Stimulated activated CD4-positive, alpha-beta T cell treated with anti-CD3 and anti-CD28 coated beads, TNF-alpha, amount 100 ng/mL, for 1 hour (primary cell): Measurements from ENCODE around the gene TENM4.
"Not testable (repeated sequence)": the region's sequence is repeated elsewhere in the genome, so short reads cannot be mapped to it uniquely, and the experiment has no call there.

ENCODE experiments used
- DNase-seq, 3 donors: peaks; one replicate each; pipeline ENCODE4 v3.0.0-alpha.2; 2020; ENCODE audit warnings: low read depth in 3 of 3, low spot score in 1 of 3

The TENM4 gene

DNA sequence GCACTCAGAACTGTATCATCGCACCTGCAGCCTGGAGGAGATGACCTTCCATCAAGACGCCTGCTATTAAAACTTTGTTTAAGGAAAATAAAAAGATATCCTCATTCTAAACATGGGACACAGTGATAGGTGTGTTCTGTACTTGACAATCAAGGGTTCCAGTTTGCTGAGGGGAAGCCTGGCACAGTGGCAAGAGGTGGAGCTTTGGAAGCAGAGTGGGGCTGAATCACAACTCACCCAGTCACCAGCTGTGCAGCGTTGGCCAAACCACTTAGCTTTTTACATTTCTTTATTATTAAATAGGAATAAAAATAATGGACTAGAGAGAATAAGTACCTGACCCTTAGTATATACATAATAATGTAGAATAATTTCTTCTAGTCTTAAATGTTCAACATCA lies 220.7 kb downstream of the TENM4 start:
- no peak for DNase-seq

- DNase-seq, result no peak
Measured at GRCh38 chr11:79219186-79220045, 221.4 kb downstream of the TENM4 start.

- no peak for DNase-seq
Measured at GRCh38 chr11:79212741-79213190, 228.1 kb downstream of the TENM4 start.

DNA sequence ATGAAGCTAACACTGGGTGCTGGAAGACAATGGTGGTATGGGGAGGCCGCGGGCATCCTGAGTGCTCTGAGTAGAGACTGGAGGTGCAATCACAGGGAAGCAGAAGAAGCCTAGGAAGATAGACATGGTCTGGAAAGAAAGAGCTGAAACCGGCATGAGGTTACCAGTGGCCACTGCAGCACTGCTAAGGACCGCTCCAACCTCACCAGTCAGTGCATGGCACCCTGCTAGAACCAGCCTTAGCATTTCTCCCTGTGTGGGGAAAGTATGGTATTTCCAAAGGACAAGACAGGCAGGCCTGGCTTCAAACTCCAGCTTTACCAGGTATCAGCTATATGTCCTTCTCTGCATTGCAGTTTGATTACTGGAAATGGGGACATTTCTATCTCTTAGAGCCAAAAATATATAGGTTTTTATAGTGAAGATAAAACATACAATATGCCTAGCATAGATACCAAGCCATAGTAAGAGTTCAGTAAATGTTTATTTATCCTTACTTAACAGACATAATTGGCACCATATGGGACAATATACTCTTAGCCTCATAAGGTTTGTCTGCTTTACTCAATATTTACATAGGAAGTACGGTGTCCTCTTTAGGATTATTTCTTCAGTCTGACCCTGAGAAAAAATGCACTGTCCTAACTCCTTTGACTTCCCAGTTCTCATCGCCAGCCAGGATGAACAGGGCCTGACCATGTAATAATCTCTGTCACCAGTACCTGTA lies 231.1 kb downstream of the TENM4 start:
- no peak for DNase-seq

DNA sequence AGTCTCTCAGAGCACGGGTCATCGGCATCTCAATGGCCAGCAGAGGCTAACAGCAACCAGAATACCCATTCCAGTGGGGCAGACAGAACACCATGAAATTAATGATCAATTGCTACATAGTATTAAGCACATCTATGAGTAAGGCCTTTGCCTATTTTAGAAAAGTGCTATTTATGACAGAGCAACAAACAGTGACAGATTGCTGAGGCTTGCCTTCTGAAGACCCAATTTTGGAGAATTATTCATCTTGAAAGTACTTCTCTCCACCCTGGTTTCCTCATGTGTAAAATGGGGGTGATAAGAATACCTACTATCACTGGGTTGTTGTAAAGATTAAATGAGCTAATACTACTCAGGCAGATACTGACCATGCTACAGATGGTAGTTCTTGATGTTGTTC lies 232.7 kb downstream of the TENM4 start:
- no peak for DNase-seq

GRCh38 chr11:79206951-79207350 lies 233.9 kb downstream of the TENM4 start:
- DNase-seq, result no peak

DNA sequence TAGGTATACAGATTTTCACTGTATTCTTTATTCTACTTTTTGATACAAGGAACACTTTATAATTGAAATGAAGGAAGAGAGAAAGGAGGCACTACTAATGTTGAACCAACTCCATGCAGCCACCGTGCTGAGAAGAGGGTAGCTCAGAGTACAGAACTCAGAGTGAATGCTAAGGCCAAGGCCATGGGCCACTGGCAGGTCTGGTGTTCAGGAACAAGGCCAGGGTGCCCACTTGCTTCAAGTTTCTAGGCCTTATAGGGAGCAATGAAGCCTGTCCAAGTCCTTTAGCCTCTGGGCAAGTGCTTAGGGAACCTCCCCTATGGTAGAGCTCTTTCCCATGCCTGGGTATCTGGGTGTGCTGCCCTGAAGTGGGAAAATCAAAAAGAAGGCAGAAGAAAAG lies 235.0 kb downstream of the TENM4 start:
- no peak for DNase-seq

GRCh38 chr11:79201677-79202347 lies 239.0 kb downstream of the TENM4 start:
- no peak for DNase-seq

DNA sequence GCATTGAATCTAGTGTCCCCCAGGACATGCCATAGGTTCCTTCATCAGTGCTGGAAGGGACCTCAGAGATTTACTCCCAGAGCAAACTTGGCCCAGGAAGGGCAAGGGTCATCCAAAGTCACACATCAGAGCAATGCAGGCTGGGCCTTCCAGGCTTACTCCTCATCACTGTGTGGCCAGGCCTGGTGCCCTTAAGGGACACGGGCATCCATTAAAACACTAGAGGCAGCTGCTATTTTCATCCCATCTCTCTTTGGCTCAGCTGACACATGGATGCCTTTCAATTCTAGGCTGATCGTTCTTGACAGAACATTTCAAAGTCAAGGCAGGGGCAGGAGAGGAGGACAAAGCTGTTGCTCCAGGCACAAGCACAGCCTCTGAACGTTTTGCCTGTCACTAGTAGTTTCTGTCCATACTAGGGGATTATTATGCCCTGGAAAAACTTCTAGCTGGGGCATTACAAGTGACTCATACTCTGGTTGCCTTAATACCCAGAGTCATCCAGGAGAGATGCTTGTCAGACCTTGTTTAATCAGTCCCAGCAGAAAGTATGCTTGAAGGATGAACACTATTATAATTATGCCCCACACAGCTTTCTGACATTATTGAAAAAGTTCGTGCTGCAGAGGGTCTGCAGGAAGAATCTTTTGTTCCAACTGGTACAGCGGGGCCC lies 240.3 kb downstream of the TENM4 start:
- DNase-seq, result no peak

- DNase-seq, result no peak
Measured at GRCh38 chr11:79199729-79200354, 241.0 kb downstream of the TENM4 start.

GRCh38 chr11:79198898-79199250 lies 242.0 kb downstream of the TENM4 start:
- no peak for DNase-seq

DNA sequence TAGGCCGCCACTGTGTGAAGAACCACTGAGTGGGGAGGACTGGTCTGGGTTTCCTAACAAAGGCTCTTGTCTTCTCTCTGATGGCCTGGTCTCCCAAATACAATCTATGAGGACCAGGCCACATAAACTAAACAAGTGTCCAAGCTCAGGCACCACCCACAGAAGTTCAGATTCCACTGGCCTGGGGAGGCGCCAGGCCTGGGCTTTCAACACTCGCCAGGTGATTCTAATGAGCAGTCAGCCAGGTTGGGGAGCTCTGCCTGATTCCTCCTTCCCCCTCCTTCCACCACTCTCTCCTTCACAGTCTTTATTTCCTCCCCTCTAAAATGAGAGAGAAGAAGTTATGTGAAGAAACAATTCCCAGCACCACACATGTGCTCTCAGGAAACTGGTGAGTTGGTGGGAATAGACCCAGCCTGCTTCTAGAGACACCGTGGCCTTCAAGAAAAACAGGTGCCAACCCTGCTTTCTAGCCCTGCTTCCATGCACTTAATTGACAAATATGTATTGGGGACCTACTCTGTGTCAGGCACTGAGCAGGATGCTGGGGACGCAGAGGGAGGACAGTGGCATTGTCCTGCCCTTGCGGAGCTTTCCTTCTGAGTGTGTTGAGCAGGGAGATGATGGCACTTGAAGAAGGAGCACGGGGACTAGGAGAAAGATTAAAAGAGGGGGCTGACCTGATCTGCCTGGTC lies 242.5 kb downstream of the TENM4 start:
- no peak for DNase-seq

- DNase-seq, result no peak
Measured at GRCh38 chr11:79196950-79197349, 243.9 kb downstream of the TENM4 start.

DNA sequence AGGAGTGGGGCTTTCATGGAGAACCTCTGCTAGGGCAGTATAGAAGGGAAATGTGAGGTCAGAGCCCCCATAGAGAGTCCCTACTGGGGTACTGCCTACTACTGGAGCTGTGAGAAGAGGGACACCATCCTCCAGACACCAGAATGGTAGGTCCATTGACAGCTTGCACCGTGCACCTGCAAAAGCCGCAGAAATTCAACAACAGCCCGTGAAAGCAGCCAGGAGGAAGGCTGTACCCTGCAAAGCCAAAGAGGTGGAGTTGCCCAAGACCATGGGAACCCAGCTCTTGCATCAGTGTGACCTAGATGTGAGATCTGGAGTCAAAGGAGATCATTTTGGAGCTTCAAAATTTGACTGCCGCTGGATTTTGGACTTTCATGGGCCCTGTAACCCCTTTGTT lies 245.6 kb downstream of the TENM4 start:
- no peak for DNase-seq

DNA sequence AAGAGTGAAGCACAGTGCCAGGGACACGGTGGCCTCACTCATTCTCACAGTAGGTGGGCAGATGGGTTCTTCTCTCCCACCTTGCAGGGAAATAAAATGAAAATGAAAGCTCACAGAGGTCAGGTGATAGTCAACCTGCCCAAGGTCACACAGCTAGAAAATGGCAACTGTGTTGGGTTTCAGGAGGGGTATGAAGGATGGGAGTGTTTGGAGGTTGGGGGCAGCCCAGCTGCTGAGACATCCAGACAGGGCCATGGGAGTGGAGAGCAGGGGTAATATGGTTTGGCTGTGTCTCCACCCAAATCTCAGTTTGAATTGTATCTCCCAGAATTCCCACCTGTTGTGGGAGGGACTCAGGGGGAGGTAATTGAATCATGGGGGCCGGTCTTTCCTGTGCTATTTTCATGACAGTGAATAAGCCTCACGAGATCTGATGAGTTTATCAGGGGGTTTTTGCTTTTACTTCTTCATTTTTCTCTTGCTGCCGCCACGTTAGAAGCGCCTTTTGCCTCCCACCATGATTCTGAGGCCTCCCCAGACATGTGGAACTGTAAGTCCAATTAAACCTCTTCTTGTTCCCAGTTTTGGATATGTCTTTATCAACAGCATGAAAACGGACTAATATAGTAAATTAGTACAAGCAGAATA lies 247.0 kb downstream of the TENM4 start:
- DNase-seq, result no peak

GRCh38 chr11:79192836-79193235 lies 248.0 kb downstream of the TENM4 start:
- DNase-seq, result no peak

DNA sequence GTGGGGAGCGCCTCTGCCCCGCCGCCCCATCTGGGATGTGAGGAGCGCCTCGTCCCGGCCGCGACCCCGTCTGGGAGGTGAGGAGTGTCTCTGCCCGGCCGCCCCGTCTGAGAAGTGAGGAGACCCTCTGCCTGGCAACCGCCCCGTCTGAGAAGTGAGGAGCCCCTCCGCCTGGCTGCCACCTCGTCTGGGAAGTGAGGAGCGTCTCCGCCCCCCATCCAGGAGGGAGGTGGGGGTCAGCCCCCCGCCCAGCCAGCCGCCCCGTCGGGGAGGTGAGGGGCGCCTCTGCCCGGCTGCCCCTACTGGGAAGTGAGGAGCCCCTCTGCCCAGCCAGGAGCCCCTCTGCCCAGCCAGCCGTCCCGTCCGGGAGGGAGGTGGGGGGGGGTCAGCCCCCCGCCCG lies 249.1 kb downstream of the TENM4 start:
- not testable (repeated sequence) for DNase-seq

DNA sequence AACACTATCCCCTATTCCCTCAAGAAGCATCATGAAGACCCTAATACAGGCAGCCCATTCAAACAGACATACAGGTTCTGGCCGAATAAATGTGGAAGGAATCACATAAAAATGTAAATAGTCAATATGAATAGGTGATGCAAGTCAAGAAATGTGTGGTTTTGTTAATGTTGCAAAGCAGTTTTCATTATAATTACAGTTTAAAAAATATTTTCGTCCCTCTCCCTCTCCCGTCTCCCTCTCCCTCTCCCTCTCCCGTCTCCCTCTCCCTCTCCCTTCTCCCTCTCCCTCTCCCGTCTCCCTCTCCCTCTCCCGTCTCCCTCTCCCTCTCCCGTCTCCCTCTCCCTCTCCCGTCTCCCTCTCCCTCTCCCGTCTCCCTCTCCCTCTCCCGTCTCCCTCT lies 250.3 kb downstream of the TENM4 start:
- not testable (repeated sequence) for DNase-seq

- DNase-seq, result no peak
Measured at GRCh38 chr11:79189601-79190000, 251.2 kb downstream of the TENM4 start.

DNA sequence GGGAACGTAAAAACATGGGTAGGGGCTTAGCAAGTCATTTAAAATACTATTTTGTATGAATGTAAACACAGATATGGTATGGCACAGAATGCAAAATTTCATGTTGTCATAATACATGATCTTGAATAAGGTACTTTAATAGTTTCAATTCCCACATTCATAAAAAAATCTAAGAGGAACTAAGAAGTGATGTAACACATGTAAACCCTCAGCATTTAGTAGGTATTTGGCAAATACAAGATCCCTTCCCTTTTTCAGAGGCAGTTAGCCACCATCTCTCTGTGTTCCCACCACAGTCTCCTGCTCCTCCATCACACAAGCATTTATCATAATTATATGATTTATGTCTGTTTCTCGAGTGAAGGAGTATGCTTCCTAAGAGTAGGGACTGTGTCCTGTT lies 251.8 kb downstream of the TENM4 start:
- DNase-seq, result no peak
